Adrenal gland (tissue), 5 donors: Measurements from ENCODE around the gene ADAMTS17.

Source experiments
- POLR2A ChIP-seq, 2 donors: fragments of 450-650 bp; IDR thresholded peaks; one replicate each; pipeline ENCODE4 v1.6.1; 2017; ENCODE audit warnings: antibody characterized with exemption in 2 of 2, mild to moderate bottlenecking in 2 of 2, moderate library complexity in 1 of 2
- TF ChIP-seq, protein P1 (sequence below), 6 experiments: fragments of 450-650 bp in 4 of 6; fragments of 200-600 bp in 2 of 6; sonication (generic) in 1 of 6; IDR thresholded peaks; 1 replicate in 5 of 6; 2 replicates in 1 of 6; pipeline versions ENCODE4 v1.5.1 to v1.8.0; 2016 to 2021; ENCODE audit warnings: antibody characterized with exemption in 6 of 6, mild to moderate bottlenecking in 2 of 6, moderate library complexity in 1 of 6
- donor health status: DM: no; HTN: no; CAD: no.

DNA sequence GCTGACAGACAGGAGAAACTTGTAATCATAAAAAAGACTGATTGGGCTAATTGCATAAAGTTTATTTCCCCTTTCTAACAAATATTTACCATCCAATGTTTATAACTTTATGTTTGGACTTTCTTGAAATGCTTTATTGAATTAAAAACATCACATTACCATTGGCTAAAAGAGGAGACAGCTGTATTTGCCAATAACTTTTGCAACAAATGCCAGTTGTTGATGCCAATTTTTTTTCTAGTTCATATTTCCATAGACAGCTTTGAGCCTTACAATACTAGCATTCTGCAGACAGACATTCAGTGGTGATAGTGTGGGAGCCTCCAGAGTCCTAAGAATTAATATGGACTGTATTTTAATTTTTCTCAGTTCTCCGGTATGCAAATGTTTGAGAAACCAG lies 198.4 kb downstream of the ADAMTS17 start:
- TF ChIP-seq, protein P1, sequence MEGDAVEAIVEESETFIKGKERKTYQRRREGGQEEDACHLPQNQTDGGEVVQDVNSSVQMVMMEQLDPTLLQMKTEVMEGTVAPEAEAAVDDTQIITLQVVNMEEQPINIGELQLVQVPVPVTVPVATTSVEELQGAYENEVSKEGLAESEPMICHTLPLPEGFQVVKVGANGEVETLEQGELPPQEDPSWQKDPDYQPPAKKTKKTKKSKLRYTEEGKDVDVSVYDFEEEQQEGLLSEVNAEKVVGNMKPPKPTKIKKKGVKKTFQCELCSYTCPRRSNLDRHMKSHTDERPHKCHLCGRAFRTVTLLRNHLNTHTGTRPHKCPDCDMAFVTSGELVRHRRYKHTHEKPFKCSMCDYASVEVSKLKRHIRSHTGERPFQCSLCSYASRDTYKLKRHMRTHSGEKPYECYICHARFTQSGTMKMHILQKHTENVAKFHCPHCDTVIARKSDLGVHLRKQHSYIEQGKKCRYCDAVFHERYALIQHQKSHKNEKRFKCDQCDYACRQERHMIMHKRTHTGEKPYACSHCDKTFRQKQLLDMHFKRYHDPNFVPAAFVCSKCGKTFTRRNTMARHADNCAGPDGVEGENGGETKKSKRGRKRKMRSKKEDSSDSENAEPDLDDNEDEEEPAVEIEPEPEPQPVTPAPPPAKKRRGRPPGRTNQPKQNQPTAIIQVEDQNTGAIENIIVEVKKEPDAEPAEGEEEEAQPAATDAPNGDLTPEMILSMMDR (IDR thresholded peaks at IDR 0.05), result no peak
- TF ChIP-seq POLR2A (IDR thresholded peaks at IDR 0.05), result no peak
